HepG2 (cell line): ENCODE data around the gene DHX34.

ENCODE experiments used
- POLR2A ChIP-seq, 2 experiments: IDR thresholded peaks; 2 replicates each; pipeline ENCODE4 v1.6.1; 2011; ENCODE audit warnings: low read depth in 2 of 2, low read length in 2 of 2, mild to moderate bottlenecking in 1 of 2, moderate library complexity in 1 of 2; ENCODE audit not compliant: insufficient read depth in 1 of 2
- ZNF446 ChIP-seq: sonication (generic); formaldehyde crosslinking; IDR thresholded peaks from 2 replicates; pipeline ENCODE4 v1.5.0; 2020; ENCODE audit warnings: mild to moderate bottlenecking, missing genetic modification reagents

GRCh38 chr19:47427241-47428176 is 78.4 kb downstream of the DHX34 start:
- TF ChIP-seq ZNF446 (CRISPR knock-in tag) (no peak), POLR2A (IDR thresholded peaks at IDR 0.05; ENCODE audit: insufficient read depth in 1 of 2, low read depth in 2 of 2, low read length in 2 of 2) (no peak)
